SHP77 (cell line): Measurements from ENCODE around the gene NAALADL2.

Experiments
- DNase-seq, 2 experiments: peaks; one replicate each; lab custom pipeline; 2025; lab: John Stamatoyannopoulos, UW

The NAALADL2 gene

GRCh38 chr3:174973465-174973864, 114.3 kb downstream of the NAALADL2 start:
- no peak for DNase-seq

- no peak for DNase-seq
These were observed 127.6 kb downstream of the NAALADL2 start for GRCh38 chr3:174986685-174987084.

GRCh38 chr3:175001091-175001490, 142.0 kb downstream of the NAALADL2 start:
- DNase-seq = no peak

GRCh38 chr3:175002732-175003143, 143.6 kb downstream of the NAALADL2 start:
- no peak for DNase-seq

GRCh38 chr3:175003590-175003989, 144.5 kb downstream of the NAALADL2 start:
- DNase-seq = no peak

- no peak for DNase-seq
These were observed 146.1 kb downstream of the NAALADL2 start for GRCh38 chr3:175005193-175005592.

DNA sequence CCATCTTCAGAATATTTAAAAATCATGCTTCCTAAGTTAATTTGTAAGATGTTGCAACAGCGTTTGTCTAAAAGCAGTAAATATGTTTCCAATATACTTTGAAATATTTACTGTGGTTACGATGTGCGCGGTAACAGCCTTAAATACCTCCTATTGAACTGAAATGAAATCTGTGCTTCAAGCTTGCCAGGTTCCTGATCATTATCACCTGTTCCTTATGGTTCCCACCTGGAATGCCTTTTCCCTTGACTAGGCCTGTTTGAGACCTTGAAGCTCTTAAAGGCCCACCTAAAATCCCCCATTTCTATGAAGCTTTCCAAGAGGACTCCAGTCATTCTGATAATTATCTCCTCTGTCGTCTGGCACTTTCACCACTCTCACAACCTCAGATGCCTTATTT, 146.7 kb downstream of the NAALADL2 start:
- DNase-seq = no peak

DNA sequence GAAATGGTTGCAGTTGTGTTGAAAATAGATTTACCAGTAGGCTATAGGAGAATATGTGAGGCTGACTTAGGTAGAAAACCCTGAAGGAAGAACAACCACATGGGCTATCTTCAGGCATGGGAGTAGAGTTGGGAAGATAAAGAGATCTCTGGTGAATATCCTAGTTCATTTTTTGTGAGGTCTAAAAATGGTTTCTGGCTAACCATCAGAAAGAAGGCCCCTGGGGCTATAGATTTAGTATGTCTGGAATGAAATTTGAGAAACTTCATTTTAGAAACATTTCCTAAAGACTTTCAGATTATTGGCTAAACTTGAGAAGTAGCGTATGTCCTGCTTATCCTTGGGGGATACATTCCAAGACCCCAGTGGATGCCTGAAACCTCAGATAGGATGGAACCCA, 148.2 kb downstream of the NAALADL2 start:
- no peak for DNase-seq

GRCh38 chr3:175009295-175009694, 150.2 kb downstream of the NAALADL2 start:
- no peak for DNase-seq

DNA sequence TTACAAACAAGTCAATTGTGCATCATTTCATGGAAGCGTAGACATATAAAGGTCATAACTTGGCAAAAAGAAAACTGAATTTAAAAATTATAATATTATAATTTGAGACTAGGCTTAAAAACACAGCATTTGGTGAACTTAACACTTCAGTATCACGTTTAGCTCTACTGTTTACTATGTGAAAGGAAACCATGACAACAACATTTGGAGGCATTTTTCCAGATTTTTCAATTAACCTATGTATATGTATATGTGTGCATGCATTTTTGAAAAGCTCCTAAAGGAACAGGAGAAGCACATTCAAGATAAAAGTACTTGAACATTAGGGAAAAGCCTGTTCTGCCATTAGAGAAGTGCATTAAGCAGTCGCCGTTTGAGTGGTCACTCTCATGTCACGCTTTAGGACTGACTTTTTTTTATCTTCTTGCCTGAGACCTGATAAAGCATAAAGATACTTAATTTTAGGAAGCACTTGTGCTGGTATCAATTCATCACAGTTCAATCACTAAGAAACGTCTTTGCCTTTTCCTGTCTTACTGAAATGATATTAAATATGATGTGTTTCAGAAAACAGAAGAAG, 156.0 kb downstream of the NAALADL2 start:
- DNase-seq = no peak

- DNase-seq = no peak
These were observed 160.0 kb downstream of the NAALADL2 start for GRCh38 chr3:175018946-175019727.

- no peak for DNase-seq
These were observed 161.0 kb downstream of the NAALADL2 start for GRCh38 chr3:175020101-175020500.

DNA sequence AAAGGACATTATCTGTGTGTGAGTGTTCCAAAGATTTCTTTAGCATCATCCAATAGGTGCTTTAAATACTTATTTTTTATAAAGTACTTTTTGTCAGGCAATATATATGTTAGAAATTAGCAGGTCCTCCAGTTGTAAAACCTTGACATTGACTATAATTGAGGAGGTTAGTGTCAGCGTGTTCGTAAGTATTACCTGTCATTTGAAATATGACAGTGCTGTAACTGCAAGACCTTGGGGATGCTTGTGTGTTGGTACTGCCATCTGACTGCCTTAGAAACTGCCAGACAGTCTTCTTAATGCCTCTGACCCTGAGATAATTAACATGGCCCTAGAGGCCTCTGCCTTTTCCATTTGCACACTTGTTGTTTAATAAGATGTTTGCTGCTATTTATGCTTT, 170.7 kb downstream of the NAALADL2 start:
- DNase-seq = no peak

- DNase-seq = no peak
These were observed 180.7 kb downstream of the NAALADL2 start for GRCh38 chr3:175039875-175040274.

GRCh38 chr3:175041369-175041768, 182.2 kb downstream of the NAALADL2 start:
- no peak for DNase-seq

DNA sequence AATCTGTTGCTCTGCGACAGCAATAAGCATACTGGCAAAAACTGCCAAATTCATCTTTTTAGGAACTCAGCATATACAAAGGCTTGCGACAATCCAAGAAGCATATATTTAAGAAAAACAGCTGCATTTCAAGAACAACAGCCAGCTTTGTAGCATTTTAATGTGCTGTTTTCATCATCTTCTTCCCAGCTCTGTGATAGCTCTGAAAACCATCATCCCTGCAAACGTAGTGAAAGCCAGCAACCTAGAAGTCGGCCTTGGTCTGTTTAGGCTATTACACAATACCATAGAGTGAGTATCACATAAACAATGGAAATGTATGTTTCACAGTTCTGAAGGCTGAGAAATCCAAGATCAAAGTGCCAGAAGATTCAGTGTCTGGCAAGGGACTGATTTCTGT, 187.5 kb downstream of the NAALADL2 start:
- no peak for DNase-seq

DNA sequence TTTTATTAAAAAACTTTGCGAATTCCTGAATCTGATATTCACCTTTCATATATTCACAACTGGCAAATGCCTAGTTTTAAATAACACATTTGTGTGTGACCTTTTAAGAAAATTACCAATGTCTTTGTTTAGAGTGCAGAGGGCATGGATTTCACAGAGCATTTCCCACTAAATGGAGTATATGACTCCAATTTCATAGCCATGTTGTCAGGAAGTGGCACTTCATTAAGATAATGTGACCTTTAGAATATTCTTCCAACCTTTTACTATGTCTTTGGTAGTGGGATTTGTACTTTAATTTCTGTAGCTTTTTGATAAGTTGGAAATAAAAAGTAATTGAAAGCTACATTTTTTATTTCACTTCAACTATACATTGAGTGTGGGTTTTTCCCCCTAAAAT, 188.7 kb downstream of the NAALADL2 start:
- DNase-seq = no peak

GRCh38 chr3:175057401-175057800, 198.3 kb downstream of the NAALADL2 start:
- DNase-seq = no peak

- no peak for DNase-seq
These were observed 200.7 kb downstream of the NAALADL2 start for GRCh38 chr3:175059788-175060187.

DNA sequence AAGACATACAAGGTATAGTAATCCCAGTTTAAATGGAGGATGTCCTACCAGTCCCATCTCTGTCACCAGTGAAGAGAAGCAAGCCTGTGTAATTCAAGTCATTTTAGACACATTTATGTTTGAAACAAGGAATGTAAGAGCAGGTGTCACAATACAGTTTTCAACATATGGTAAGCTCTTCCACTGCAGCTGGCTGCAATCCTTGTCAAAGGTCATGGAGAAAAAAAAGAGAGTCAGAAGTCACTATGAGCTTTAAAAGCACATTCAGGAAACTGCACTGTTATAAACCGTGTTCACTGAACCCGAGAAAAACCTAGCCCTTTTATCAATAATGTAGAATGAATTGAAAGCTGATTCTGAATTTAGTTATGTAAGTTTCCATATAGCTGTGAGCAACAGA, 206.4 kb downstream of the NAALADL2 start:
- DNase-seq = peak; percentile 22 to 23

DNA sequence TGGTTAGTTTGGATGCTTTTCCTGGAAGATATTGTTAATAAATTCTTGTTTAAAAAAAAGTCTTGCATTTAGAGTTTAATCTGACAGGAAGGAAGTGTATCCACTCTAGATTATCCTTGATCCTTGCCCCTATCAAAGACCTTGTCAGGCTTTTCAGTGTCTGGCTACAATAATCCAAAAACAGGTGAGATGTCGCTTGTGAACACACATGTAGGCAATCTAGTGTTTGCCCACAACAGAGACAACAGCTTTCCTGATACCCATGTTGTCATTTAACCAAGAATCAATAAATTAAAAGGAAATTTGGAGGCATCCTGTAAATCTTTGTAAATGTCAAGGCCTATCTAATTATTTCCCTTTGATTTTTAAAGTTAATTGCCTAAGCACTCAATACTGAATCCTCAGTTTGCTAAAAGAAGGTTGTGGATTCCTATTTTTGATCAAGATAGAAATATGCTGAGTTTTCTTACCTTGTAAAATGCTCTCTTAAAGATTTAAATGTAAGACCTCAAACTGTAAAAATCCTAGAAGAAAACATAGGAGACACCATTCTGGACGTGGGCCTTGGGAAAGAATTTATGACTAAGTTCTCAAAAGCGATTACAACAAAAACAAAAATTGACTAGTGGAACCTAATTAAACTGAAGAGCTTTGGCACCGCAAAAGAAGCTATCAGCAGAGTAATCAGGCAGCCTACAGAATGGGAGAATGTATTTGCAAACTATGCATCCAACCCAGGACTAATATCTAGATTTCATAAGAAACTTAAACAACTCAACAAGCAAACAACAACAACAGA, 207.7 kb downstream of the NAALADL2 start:
- DNase-seq = no peak

GRCh38 chr3:175068587-175068986, 209.5 kb downstream of the NAALADL2 start:
- DNase-seq = no peak

GRCh38 chr3:175070946-175071345, 211.8 kb downstream of the NAALADL2 start:
- no peak for DNase-seq
